ENCODE data around the gene GRIFIN. TPM values are rescaled to one million over a fixed set of nuclear protein-coding genes. Genes with fewer than 3 reads are reported as not detected.

Gene GRIFIN
- total RNA-seq, 1 donor from 2014 or later, result not detected

GRCh38 chr7:2462731-2463130 lies 13.5 kb downstream of the GRIFIN start:
- FAIRE-seq (no peak), DNase-seq (ENCODE audit: low read depth) (no peak)
- Histone ChIP-seq H3K27ac (ENCODE audit: low read depth, low read length) (no peak overlapping the region), H3K9ac (ENCODE audit: low read length) (no peak overlapping the region), H3K79me2 (ENCODE audit: insufficient read depth, low read length) (no peaks in the 10 kb centered on the region), H2AFZ (ENCODE audit: low read depth, low read length) (no peak overlapping the region), H3K9me3 (ENCODE audit: insufficient read depth, low read depth, low read length) (no peaks in the 10 kb centered on the region), H3K36me3 (ENCODE audit: insufficient read depth, low read length) (no peaks in the 10 kb centered on the region), H3K4me1 (ENCODE audit: insufficient read depth, low read length) (peaks cover 18% of the 10 kb centered on the region), H4K20me1 (ENCODE audit: insufficient read depth, low read length) (no peaks in the 10 kb centered on the region), H3K27me3 (ENCODE audit: insufficient read depth, low read length) (no peaks in the 10 kb centered on the region), H3K4me3 (ENCODE audit: insufficient read depth, low read depth, low read length) (no peak overlapping the region), H3K4me2 (ENCODE audit: low read length) (no peak overlapping the region)
- Mint-ChIP-seq H3K9me3 (ENCODE audit: unreplicated experiment) (no peaks in the 10 kb centered on the region), H3K27ac (ENCODE audit: unreplicated experiment) (no peak overlapping the region), H3K36me3 (ENCODE audit: low read depth, unreplicated experiment) (no peaks in the 10 kb centered on the region), H3K4me3 (ENCODE audit: unreplicated experiment) (no peak overlapping the region), H3K4me1 (ENCODE audit: low read depth, unreplicated experiment) (peaks cover 2% of the 10 kb centered on the region), H3K27me3 (ENCODE audit: low read depth, unreplicated experiment) (no peaks in the 10 kb centered on the region)
- no peak for TF ChIP-seq CTCF (IDR thresholded peaks at IDR 0.05; ENCODE audit: insufficient read depth, low read depth, low read length)

- no peak overlapping the region for H3K27ac ChIP-seq (ENCODE audit: low read depth, low read length)
- no peaks in the 10 kb centered on the region for H3K36me3 Mint-ChIP-seq (ENCODE audit: low read depth, unreplicated experiment)
- TF ChIP-seq CTCF (IDR thresholded peaks at IDR 0.05; ENCODE audit: insufficient read depth, low read depth, low read length), result no peak
- TF ChIP-seq EZH2 (IDR thresholded peaks at IDR 0.05; ENCODE audit: insufficient read depth, low read length), result no peak
- no peak overlapping the region for H2AFZ ChIP-seq (ENCODE audit: low read depth, low read length)
- FAIRE-seq (no peak), DNase-seq (ENCODE audit: low read depth) (no peak)
- no peaks in the 10 kb centered on the region for H3K27me3 Mint-ChIP-seq (ENCODE audit: low read depth, unreplicated experiment)
- H3K4me1 ChIP-seq (ENCODE audit: insufficient read depth, low read length), result peaks cover 18% of the 10 kb centered on the region
- H3K4me2 ChIP-seq (ENCODE audit: low read length), result no peak overlapping the region
- no peaks in the 10 kb centered on the region for H3K36me3 ChIP-seq (ENCODE audit: insufficient read depth, low read length)
- no peak overlapping the region for H3K27ac Mint-ChIP-seq (ENCODE audit: unreplicated experiment)
- no peak overlapping the region for H3K9ac ChIP-seq (ENCODE audit: low read length)
- no peak overlapping the region for H3K4me3 Mint-ChIP-seq (ENCODE audit: unreplicated experiment)
- peaks cover 2% of the 10 kb centered on the region for H3K4me1 Mint-ChIP-seq (ENCODE audit: low read depth, unreplicated experiment)
- H3K4me3 ChIP-seq (ENCODE audit: insufficient read depth, low read depth, low read length), result no peak overlapping the region
- H4K20me1 ChIP-seq (ENCODE audit: insufficient read depth, low read length), result no peaks in the 10 kb centered on the region
- no peaks in the 10 kb centered on the region for H3K9me3 ChIP-seq (ENCODE audit: insufficient read depth, low read depth, low read length)
- no peaks in the 10 kb centered on the region for H3K9me3 Mint-ChIP-seq (ENCODE audit: unreplicated experiment)
- H3K79me2 ChIP-seq (ENCODE audit: insufficient read depth, low read length), result no peaks in the 10 kb centered on the region
- H3K27me3 ChIP-seq (ENCODE audit: insufficient read depth, low read length), result no peaks in the 10 kb centered on the region
Observed at GRCh38 chr7:2461268-2462026, 14.8 kb downstream of the GRIFIN start.

DNA sequence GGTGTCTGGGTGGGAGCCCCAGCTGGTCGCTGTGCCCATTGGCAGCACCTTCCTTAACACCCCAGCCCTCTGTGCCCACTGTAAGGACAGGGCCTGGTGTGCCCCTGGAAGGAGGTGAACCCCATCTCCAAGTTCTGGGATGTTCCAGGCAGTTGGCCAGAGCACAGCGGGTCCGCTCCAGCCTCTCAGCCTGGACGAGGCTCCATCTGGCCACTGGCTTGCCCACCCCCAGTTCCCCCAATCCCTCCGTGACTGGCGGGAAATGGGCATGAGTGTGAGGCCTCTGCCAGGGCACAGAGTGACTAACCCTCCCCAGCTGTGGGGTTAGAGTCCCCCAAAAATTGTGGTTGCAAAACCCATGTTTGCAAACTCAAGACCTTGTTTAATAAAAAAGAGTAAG lies 15.6 kb downstream of the GRIFIN start:
- H2AFZ ChIP-seq (ENCODE audit: low read depth, low read length), result no peak overlapping the region
- H3K4me3 ChIP-seq (ENCODE audit: insufficient read depth, low read depth, low read length), result no peak overlapping the region
- H3K27ac ChIP-seq (ENCODE audit: low read depth, low read length), result no peak overlapping the region
- no peak for DNase-seq (ENCODE audit: low read depth)
- no peaks in the 10 kb centered on the region for H3K9me3 ChIP-seq (ENCODE audit: insufficient read depth, low read depth, low read length)
- H4K20me1 ChIP-seq (ENCODE audit: insufficient read depth, low read length), result no peaks in the 10 kb centered on the region
- no peak overlapping the region for H3K4me2 ChIP-seq (ENCODE audit: low read length)
- H3K4me1 ChIP-seq (ENCODE audit: insufficient read depth, low read length), result peaks cover 12% of the 10 kb centered on the region
- TF ChIP-seq CTCF (IDR thresholded peaks at IDR 0.05; ENCODE audit: insufficient read depth, low read depth, low read length) (no peak), EZH2 (IDR thresholded peaks at IDR 0.05; ENCODE audit: insufficient read depth, low read length) (no peak)
- no peak overlapping the region for H3K9ac ChIP-seq (ENCODE audit: low read length)
- H3K36me3 ChIP-seq (ENCODE audit: insufficient read depth, low read length), result no peaks in the 10 kb centered on the region
- FAIRE-seq, result no peak
- peaks cover 5% of the 10 kb centered on the region for H3K9me3 Mint-ChIP-seq (ENCODE audit: unreplicated experiment)
- no peaks in the 10 kb centered on the region for H3K27me3 Mint-ChIP-seq (ENCODE audit: low read depth, unreplicated experiment)
- no peaks in the 10 kb centered on the region for H3K79me2 ChIP-seq (ENCODE audit: insufficient read depth, low read length)
- no peak overlapping the region for H3K27ac Mint-ChIP-seq (ENCODE audit: unreplicated experiment)
- no peaks in the 10 kb centered on the region for H3K36me3 Mint-ChIP-seq (ENCODE audit: low read depth, unreplicated experiment)
- H3K4me1 Mint-ChIP-seq (ENCODE audit: low read depth, unreplicated experiment), result no peaks in the 10 kb centered on the region
- H3K27me3 ChIP-seq (ENCODE audit: insufficient read depth, low read length), result no peaks in the 10 kb centered on the region
- no peak overlapping the region for H3K4me3 Mint-ChIP-seq (ENCODE audit: unreplicated experiment)

Data from astrocyte (in vitro differentiated cells and primary cell).